PC-3 (cell line): ENCODE data around the gene DEFB126.

Source experiments
- CTCF ChIP-seq: fragments of 300-600 bp; sonication (generic); conservative IDR thresholded peaks from 2 replicates; pipeline ENCODE4 v1.5.1; 2017; ENCODE audit warnings: antibody characterized with exemption, low read depth, mild to moderate bottlenecking, low read length
- EZH2 ChIP-seq: fragments of 300-600 bp; sonication (generic); IDR thresholded peaks from one replicate; pipeline ENCODE4 v1.6.1; 2017; ENCODE audit warnings: antibody characterized with exemption, mild to moderate bottlenecking, low read length; ENCODE audit not compliant: unreplicated experiment
- EZH2phosphoT487 ChIP-seq: fragments of 300-600 bp; sonication (generic); IDR thresholded peaks from 2 replicates; pipeline ENCODE4 v1.6.1; 2018; ENCODE audit warnings: mild to moderate bottlenecking, antibody characterized with exemption, low read length, borderline replicate concordance

DNA sequence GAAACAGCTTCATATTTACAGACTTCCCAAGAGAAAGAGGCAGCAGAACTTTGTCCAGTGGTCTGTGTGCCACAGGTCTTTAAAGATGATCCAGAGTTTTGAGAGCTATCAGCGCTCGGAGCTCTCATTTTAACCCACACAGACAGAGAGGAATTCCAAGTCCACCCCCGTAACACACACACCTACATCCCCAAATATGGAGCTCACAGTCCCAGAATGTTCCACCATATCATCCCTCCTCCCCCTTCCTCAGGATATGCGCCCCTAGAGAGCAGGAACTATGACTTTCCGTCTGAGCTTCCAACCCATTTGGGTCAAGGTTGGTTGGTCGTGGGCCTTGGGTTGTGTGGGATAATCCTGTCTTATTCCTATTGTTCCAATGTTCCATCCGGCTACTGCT, 47.2 kb downstream of the DEFB126 start, which contains the start of gene DEFB128:
- no peak for TF ChIP-seq EZH2phosphoT487
- TF ChIP-seq CTCF, result no peak
- no peak for TF ChIP-seq EZH2
